Stimulated activated CD8-positive, alpha-beta memory T cell treated with anti-CD3 and anti-CD28 coated beads, Interleukin-15, amount 100 ng/mL, for 24 hours (primary cell): ENCODE measurements around the gene ABL1.

Source experiments
- DNase-seq: peaks from one replicate; pipeline ENCODE4 v3.0.0-alpha.2; 2020; ENCODE audit warnings: low read depth

Gene ABL1

DNA sequence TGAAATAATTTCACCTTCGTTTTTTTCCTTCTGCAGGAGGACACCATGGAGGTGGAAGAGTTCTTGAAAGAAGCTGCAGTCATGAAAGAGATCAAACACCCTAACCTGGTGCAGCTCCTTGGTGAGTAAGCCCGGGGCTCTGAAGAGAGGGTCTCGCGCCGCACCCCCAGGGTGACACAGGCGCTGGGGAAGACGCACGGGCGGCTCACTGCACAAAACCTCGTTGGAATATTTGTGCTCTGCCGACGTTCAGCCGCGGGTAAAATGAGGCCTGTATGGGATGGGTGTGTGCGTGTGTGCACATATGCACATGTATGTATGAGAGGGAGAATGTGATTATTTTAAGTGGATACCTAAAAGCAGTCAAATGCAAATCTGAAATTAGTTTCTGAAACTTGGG, 37.0 kb downstream of the ABL1 start:
- DNase-seq, result no peak

DNA sequence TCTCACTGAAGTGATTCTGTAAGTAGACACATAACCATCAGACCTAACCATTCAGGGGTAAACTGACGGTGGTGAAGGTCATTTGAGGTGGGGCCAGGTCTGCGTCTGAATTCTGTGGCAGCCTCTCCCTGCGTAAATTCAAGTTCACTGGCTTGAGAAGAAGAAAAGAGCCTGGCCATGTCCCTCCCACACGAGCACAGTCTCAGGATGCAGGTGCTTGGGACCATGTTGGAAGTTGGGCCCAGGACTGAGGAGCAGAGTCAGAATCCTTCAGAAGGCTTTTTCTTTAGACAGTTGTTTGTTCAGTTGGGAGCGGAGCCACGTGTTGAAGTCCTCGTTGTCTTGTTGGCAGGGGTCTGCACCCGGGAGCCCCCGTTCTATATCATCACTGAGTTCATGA, 37.5 kb downstream of the ABL1 start:
- DNase-seq, result no peak

DNA sequence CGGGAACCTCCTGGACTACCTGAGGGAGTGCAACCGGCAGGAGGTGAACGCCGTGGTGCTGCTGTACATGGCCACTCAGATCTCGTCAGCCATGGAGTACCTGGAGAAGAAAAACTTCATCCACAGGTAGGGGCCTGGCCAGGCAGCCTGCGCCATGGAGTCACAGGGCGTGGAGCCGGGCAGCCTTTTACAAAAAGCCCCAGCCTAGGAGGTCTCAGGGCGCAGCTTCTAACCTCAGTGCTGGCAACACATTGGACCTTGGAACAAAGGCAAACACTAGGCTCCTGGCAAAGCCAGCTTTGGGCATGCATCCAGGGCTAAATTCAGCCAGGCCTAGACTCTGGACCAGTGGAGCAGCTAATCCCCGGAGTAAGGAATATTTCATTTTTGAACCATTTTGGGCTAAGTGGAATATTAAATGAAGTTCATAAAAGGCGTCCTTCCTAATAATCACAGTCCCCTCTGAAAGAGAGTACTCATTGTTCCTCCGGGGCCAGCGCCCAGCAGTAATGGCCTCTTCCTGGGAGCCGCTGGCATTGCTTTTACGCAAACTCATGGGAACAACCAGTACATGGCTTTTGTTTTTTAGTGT, 38.0 kb downstream of the ABL1 start:
- no peak for DNase-seq

GRCh38 chr9:130873966-130874365, 38.9 kb downstream of the ABL1 start:
- DNase-seq, result no peak

DNA sequence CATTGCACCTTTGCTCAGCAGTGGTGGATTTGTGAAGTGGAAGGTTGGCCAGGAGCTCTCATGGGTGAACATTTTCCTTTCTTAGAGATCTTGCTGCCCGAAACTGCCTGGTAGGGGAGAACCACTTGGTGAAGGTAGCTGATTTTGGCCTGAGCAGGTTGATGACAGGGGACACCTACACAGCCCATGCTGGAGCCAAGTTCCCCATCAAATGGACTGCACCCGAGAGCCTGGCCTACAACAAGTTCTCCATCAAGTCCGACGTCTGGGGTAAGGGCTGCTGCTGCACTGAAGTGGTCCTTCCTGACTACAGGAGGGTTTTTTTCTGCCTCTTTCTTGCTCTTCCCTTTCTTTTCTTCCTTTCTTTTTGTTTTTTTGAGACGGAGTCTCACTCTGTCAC, 39.7 kb downstream of the ABL1 start:
- DNase-seq, result no peak

GRCh38 chr9:130877300-130877699, 42.2 kb downstream of the ABL1 start:
- no peak for DNase-seq

DNA sequence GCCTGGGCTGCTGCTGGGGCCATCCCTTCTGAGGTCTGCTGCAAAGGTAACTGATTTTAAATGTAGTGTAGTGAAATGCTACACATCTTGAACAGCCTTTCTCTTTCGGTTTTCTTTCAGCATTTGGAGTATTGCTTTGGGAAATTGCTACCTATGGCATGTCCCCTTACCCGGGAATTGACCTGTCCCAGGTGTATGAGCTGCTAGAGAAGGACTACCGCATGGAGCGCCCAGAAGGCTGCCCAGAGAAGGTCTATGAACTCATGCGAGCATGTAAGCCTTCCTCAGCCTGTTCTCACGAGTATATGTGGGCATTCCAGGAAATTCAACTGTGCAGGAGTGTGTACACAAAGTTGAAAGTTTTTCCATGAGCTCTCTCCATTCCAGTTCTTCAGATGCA, 43.2 kb downstream of the ABL1 start:
- no peak for DNase-seq

GRCh38 chr9:130879863-130880411, 44.9 kb downstream of the ABL1 start:
- DNase-seq, result no peak

DNA sequence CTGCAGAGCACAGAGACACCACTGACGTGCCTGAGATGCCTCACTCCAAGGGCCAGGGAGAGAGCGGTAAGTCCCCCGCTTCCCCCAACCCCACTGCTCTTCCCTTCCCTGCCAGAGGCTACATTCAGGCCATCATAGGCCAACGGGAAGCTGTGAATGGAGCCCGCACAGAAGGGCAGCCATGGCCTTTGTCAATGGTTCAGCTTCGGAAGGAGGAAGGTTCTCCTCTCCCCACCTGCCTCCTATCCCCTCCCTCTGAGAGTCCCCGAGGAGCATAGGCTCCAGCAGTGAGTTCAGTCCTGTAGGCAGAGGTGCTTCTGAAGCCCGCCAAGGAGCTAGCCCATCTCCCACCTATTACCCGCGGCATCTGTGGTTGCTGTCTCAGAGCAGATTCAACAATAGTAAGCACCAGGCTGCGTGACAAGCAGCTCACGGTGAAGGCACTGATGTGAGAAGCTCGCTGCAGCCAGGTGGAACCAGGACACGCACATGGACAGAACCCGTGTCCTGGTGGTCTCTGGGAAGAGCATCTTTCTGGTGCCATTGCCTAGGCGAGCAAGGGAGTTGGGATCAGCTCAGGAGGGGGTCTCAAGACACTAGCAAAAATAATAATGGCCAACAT, 45.7 kb downstream of the ABL1 start:
- no peak for DNase-seq

- DNase-seq, result no peak
These were observed 46.5 kb downstream of the ABL1 start for GRCh38 chr9:130881516-130881915.

DNA sequence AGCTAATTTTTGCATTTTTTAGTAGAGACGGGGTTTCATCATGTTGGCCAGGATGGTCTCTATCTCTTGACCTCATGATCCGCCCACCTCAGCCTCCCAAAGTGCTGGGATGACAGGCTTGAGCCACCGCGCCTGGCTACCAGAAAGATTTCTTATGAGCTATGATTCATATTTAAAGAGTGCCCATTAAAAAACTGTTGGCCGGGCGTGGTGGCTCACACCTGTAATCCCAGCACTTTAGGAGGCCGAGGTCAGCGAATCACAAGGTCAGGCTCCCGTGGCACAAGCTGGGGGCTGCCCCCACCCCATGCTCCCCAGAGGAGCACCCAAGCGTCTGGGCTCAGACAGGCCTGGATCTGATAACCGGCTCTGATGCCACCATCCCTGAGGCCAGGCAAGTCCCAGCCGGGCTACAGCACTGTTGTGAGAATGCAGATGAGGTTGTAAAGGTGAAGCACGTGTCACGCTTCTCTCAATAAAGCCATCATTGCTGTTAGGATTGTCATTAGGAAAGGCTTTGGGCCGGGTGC, 47.7 kb downstream of the ABL1 start:
- DNase-seq, result no peak

GRCh38 chr9:130883479-130883878, 48.4 kb downstream of the ABL1 start:
- no peak for DNase-seq

DNA sequence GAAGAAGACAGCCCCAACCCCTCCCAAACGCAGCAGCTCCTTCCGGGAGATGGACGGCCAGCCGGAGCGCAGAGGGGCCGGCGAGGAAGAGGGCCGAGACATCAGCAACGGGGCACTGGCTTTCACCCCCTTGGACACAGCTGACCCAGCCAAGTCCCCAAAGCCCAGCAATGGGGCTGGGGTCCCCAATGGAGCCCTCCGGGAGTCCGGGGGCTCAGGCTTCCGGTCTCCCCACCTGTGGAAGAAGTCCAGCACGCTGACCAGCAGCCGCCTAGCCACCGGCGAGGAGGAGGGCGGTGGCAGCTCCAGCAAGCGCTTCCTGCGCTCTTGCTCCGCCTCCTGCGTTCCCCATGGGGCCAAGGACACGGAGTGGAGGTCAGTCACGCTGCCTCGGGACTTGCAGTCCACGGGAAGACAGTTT, 49.1 kb downstream of the ABL1 start:
- no peak for DNase-seq

GRCh38 chr9:130884542-130885483, 49.8 kb downstream of the ABL1 start:
- no peak for DNase-seq

DNA sequence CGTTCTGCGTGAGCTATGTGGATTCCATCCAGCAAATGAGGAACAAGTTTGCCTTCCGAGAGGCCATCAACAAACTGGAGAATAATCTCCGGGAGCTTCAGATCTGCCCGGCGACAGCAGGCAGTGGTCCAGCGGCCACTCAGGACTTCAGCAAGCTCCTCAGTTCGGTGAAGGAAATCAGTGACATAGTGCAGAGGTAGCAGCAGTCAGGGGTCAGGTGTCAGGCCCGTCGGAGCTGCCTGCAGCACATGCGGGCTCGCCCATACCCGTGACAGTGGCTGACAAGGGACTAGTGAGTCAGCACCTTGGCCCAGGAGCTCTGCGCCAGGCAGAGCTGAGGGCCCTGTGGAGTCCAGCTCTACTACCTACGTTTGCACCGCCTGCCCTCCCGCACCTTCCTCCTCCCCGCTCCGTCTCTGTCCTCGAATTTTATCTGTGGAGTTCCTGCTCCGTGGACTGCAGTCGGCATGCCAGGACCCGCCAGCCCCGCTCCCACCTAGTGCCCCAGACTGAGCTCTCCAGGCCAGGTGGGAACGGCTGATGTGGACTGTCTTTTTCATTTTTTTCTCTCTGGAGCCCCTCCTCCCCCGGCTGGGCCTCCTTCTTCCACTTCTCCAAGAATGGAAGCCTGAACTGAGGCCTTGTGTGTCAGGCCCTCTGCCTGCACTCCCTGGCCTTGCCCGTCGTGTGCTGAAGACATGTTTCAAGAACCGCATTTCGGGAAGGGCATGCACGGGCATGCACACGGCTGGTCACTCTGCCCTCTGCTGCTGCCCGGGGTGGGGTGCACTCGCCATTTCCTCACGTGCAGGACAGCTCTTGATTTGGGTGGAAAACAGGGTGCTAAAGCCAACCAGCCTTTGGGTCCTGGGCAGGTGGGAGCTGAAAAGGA, 50.7 kb downstream of the ABL1 start:
- no peak for DNase-seq

- DNase-seq, result no peak
These were observed 51.9 kb downstream of the ABL1 start for GRCh38 chr9:130886981-130887380.

GRCh38 chr9:130887494-130888144, 52.6 kb downstream of the ABL1 start:
- no peak for DNase-seq

DNA sequence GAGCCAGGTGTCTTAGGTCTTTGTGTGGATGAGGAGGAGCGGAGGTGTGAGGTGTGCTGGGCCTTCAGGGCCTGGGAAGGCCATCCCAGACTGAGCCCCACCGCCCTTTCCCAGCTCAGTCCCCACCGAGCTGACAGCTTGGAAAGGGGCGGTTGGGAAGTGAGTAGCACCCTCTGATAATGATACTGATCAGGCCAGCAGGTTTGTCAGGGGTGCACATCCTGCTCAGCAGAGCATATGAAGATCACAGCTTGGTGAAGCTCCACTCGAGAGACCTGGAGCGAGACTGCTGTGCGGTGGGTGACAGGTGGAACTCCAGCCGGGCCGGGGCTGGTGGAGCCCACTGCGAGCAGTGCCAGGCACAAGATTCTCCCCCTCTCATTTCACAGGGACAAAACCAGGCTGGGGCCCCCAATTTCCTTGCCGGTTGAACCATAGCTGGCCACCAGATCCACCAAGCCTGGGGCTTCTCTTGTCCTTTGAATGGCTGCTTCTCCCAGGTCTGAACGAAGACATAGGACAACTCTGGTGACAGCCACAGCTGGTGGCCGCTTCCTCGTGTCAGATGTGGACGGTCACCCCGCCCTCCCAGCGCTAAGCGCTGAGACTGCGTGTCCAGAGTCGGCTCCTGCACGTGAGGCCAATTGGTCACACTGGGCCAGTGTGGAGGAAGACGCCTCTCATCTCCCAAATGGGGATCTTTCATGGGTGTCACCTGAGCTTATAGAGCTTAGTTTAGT, 53.3 kb downstream of the ABL1 start:
- DNase-seq, result no peak

DNA sequence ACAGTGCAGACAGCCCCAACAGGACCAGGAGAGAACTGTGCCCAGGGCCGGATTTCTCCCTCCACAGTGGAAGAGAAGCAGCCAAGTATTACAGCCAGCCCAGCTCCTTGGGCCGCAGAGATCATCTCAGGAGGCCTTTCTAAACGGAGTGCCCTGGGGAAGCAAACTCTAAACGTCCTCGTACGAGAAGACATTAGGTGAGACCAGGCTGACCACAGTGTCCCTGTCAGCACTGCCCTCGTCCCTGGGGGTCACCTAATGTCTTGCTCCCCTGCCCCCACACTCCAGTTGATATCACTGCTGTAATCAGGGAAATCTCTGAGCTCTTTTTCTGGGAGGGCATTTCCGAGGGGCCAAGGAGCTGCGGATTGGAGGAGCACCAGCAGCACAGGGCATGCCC, 55.1 kb downstream of the ABL1 start:
- no peak for DNase-seq
